KMS-11 (cell line): ENCODE data around the gene ITPR3.

Experiments used
- H2AFZ ChIP-seq: fragments of 200-600 bp; sonication (generic); 2 replicates; pipeline ENCODE4 v1.6.1; 2016; ENCODE audit warnings: antibody characterized with exemption, mixed run types, low read depth
- H3K27ac ChIP-seq: fragments of 200-600 bp; sonication (generic); 2 replicates; pipeline ENCODE4 v1.6.1; 2016; ENCODE audit warnings: mild to moderate bottlenecking, mixed run types
- H3K27me3 ChIP-seq: fragments of 200-600 bp; sonication (generic); 2 replicates; pipeline ENCODE4 v1.6.1; 2017; ENCODE audit warnings: mild to moderate bottlenecking, low read depth, mixed run types, moderate library complexity; ENCODE audit not compliant: insufficient read depth
- H3K36me3 ChIP-seq: fragments of 200-600 bp; sonication (generic); 2 replicates; pipeline ENCODE4 v1.6.1; 2017; ENCODE audit warnings: mild to moderate bottlenecking, mixed run types; ENCODE audit not compliant: insufficient read depth
- H3K4me1 ChIP-seq: fragments of 200-600 bp; sonication (generic); 2 replicates; pipeline ENCODE4 v1.6.1; 2016; ENCODE audit warnings: mild to moderate bottlenecking, low read depth, mixed run types; ENCODE audit not compliant: poor library complexity, severe bottlenecking
- H3K4me2 ChIP-seq: fragments of 200-600 bp; sonication (generic); 2 replicates; pipeline ENCODE4 v1.7.0; 2016; ENCODE audit warnings: mild to moderate bottlenecking, mixed run types
- H3K4me3 ChIP-seq: fragments of 200-600 bp; sonication (generic); IDR thresholded peaks from 2 replicates; pipeline ENCODE4 v1.6.1; 2017; ENCODE audit warnings: low read depth, low read length, mixed read lengths; ENCODE audit not compliant: insufficient read depth
- H3K79me2 ChIP-seq: fragments of 200-600 bp; sonication (generic); 2 replicates; pipeline ENCODE4 v1.6.1; 2016; ENCODE audit warnings: low read depth, mixed run types; ENCODE audit not compliant: insufficient read depth
- H3K9ac ChIP-seq: fragments of 200-600 bp; sonication (generic); 2 replicates; pipeline ENCODE4 v1.6.1; 2016; ENCODE audit warnings: mild to moderate bottlenecking, mixed run types
- H4K20me1 ChIP-seq: fragments of 200-600 bp; sonication (generic); 2 replicates; pipeline ENCODE4 v1.6.1; 2016; ENCODE audit warnings: mild to moderate bottlenecking, mixed run types; ENCODE audit not compliant: insufficient read depth
- CTCF ChIP-seq: fragments of 200-600 bp; sonication (generic); conservative IDR thresholded peaks from 2 replicates; pipeline ENCODE4 v1.6.1; 2017; ENCODE audit warnings: low read depth, mild to moderate bottlenecking, antibody characterized with exemption, low read length, moderate library complexity, mixed read lengths

Gene ITPR3

GRCh38 chr6:33619166-33619840 lies 1.8 kb upstream of the ITPR3 start:
- peaks cover 26% of the 10 kb centered on the region; the same call in 1 of the 2 replicates for H3K79me2 ChIP-seq

GRCh38 chr6:33620158-33620855 lies 815 bp upstream of the ITPR3 start:
- Histone ChIP-seq H3K4me1 (peaks cover 26% of the 10 kb centered on the region), H4K20me1 (no peaks in the 10 kb centered on the region), H2AFZ (peak overlapping the region; percentile 89), H3K27me3 (no peaks in the 10 kb centered on the region), H3K4me2 (peak overlapping the region; percentile 83), H3K4me3 (no peak overlapping the region), H3K27ac (peak overlapping the region; percentile 45), H3K36me3 (no peaks in the 10 kb centered on the region), H3K9ac (peak overlapping the region; percentile 80), H3K79me2 (peaks cover 36% of the 10 kb centered on the region; the same call in 1 of the 2 replicates)
- 0 out of 2 replicates have a peak, but pooled peaks have one; percentile 16 for TF ChIP-seq CTCF

More at GRCh38 chr6:33619166-33619840, 1.8 kb upstream of the ITPR3 start:
- Histone ChIP-seq H3K36me3 (no peaks in the 10 kb centered on the region), H3K9ac (no peak overlapping the region; the same call in 1 of the 2 replicates), H3K27me3 (no peaks in the 10 kb centered on the region), H3K27ac (no peak overlapping the region; the same call in 1 of the 2 replicates), H3K4me1 (peaks cover 26% of the 10 kb centered on the region), H4K20me1 (no peaks in the 10 kb centered on the region), H3K4me2 (peak overlapping the region; percentile 83), H3K4me3 (no peak overlapping the region), H2AFZ (0 out of 2 replicates have a peak overlapping the region, but pooled peaks have one; percentile 89)
- TF ChIP-seq CTCF = no peak

GRCh38 chr6:33621711-33622388 lies 728 bp downstream of the ITPR3 start:
- no peak for TF ChIP-seq CTCF
- Histone ChIP-seq H4K20me1 (no peaks in the 10 kb centered on the region), H3K4me2 (peak overlapping the region; percentile 99), H3K27ac (peak overlapping the region; percentile 44), H3K4me1 (peaks cover 26% of the 10 kb centered on the region), H3K9ac (peak overlapping the region; percentile 70), H2AFZ (peak overlapping the region; percentile 31; the same call in 1 of the 2 replicates), H3K4me3 (peak overlapping the region; percentile 65), H3K27me3 (no peaks in the 10 kb centered on the region), H3K79me2 (peaks cover 49% of the 10 kb centered on the region; the same call in 1 of the 2 replicates), H3K36me3 (no peaks in the 10 kb centered on the region)
